Tibial nerve (tissue), 3 donors: ENCODE data around the gene SGTB.

Experiments used
- POLR2A ChIP-seq, 2 donors: fragments of 450-650 bp; IDR thresholded peaks; one replicate each; pipeline ENCODE4 v1.6.1; 2017; ENCODE audit warnings: antibody characterized with exemption in 2 of 2, mild to moderate bottlenecking in 2 of 2, moderate library complexity in 2 of 2
- TF ChIP-seq, protein P1 (sequence below), 5 experiments: fragments of 200-600 bp in 3 of 5; fragments of 450-650 bp in 2 of 5; sonication (generic) in 3 of 5; IDR thresholded peaks; one replicate each; pipeline ENCODE4 v1.5.1; 2016 to 2019; ENCODE audit warnings: antibody characterized with exemption in 5 of 5, mild to moderate bottlenecking in 3 of 5, moderate library complexity in 2 of 5

DNA sequence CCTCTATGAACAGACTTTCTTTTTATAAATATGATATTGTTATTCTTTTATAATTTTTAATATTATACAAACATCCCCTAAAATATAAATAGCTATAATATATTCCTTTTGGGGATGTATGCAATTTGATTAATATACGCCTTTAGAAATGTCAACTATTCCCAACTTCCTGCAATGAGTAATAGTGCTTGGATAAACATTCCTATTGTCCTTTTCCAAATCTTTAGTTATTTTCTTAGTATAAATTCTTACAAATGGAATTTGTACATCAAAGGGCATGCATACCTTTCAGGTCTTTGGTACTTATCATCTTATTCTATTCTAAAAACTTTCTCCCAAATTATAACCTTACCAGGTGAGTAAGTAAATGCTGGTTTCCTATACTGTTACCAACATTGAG lies 6.3 kb upstream of the SGTB start:
- TF ChIP-seq, protein P1, sequence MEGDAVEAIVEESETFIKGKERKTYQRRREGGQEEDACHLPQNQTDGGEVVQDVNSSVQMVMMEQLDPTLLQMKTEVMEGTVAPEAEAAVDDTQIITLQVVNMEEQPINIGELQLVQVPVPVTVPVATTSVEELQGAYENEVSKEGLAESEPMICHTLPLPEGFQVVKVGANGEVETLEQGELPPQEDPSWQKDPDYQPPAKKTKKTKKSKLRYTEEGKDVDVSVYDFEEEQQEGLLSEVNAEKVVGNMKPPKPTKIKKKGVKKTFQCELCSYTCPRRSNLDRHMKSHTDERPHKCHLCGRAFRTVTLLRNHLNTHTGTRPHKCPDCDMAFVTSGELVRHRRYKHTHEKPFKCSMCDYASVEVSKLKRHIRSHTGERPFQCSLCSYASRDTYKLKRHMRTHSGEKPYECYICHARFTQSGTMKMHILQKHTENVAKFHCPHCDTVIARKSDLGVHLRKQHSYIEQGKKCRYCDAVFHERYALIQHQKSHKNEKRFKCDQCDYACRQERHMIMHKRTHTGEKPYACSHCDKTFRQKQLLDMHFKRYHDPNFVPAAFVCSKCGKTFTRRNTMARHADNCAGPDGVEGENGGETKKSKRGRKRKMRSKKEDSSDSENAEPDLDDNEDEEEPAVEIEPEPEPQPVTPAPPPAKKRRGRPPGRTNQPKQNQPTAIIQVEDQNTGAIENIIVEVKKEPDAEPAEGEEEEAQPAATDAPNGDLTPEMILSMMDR (IDR thresholded peaks at IDR 0.05) = no peak
- TF ChIP-seq POLR2A (IDR thresholded peaks at IDR 0.05) = no peak
